ENCODE data around the gene PPFIBP1. TPM values are rescaled to one million over a fixed set of nuclear protein-coding genes. Genes with fewer than 3 reads are reported as not detected.

The PPFIBP1 gene
- total RNA-seq, 3 donors from 2014 or later, result 34.4 to 86.5 (median 84.0) TPM

- H3K27ac ChIP-seq, result no peak overlapping the region
- H3K4me1 ChIP-seq, result no peaks in the 10 kb centered on the region
- H3K9me3 ChIP-seq, result no peaks in the 10 kb centered on the region
- no peaks in the 10 kb centered on the region for H3K27me3 ChIP-seq
- TF ChIP-seq CTCF (IDR thresholded peaks at IDR 0.05) (no peak), POLR2AphosphoS5 (IDR thresholded peaks at IDR 0.05) (no peak), POLR2A (IDR thresholded peaks at IDR 0.05) (no peak)
- no peak overlapping the region for H3K4me3 ChIP-seq
- DNase-seq (ENCODE audit: low spot score in 2 of 2), result no peak
- intact Hi-C loops (cut with DNase I; ENCODE audit: low total_unique reads), result loop anchor here (5.0 kb wide), 1 partner anchor 42 kb away; no protein-coding TSS in a partner anchor
- H3K36me3 ChIP-seq, result peaks cover 10% of the 10 kb centered on the region
These were observed 165.7 kb downstream of the PPFIBP1 start for GRCh38 chr12:27689558-27690180.

- TF ChIP-seq POLR2AphosphoS5 (IDR thresholded peaks at IDR 0.05) (no peak), CTCF (IDR thresholded peaks at IDR 0.05) (no peak), POLR2A (IDR thresholded peaks at IDR 0.05) (no peak)
- peaks cover 5% of the 10 kb centered on the region for H3K36me3 ChIP-seq
- no peak for DNase-seq (ENCODE audit: low spot score in 2 of 2)
- H3K27me3 ChIP-seq, result no peaks in the 10 kb centered on the region
- intact Hi-C loops (cut with DNase I; ENCODE audit: low total_unique reads), result loop anchor here (5.0 kb wide), 1 partner anchor 46 kb away; no protein-coding TSS in a partner anchor
- no peak overlapping the region for H3K27ac ChIP-seq
- H3K4me1 ChIP-seq, result no peaks in the 10 kb centered on the region
- no peaks in the 10 kb centered on the region for H3K9me3 ChIP-seq
- H3K4me3 ChIP-seq, result no peak overlapping the region
These were observed 169.4 kb downstream of the PPFIBP1 start for GRCh38 chr12:27693403-27693802.

- H3K27ac ChIP-seq, result no peak overlapping the region
- H3K9me3 ChIP-seq, result no peaks in the 10 kb centered on the region
- intact Hi-C loops (cut with DNase I; ENCODE audit: low total_unique reads), result no loop called here
- H3K4me1 ChIP-seq, result no peaks in the 10 kb centered on the region
- peaks cover 3% of the 10 kb centered on the region for H3K36me3 ChIP-seq
- DNase-seq (ENCODE audit: low spot score in 2 of 2), result no peak
- H3K4me3 ChIP-seq, result no peak overlapping the region
- H3K27me3 ChIP-seq, result no peaks in the 10 kb centered on the region
- no peak for TF ChIP-seq POLR2AphosphoS5 (IDR thresholded peaks at IDR 0.05)
- no peak for TF ChIP-seq POLR2A (IDR thresholded peaks at IDR 0.05)
- TF ChIP-seq CTCF (IDR thresholded peaks at IDR 0.05), result no peak
These were observed 171.7 kb downstream of the PPFIBP1 start for GRCh38 chr12:27695556-27696292.

GRCh38 chr12:27696293-27696652 lies 172.3 kb downstream of the PPFIBP1 start, which contains the start of gene REP15:
TSS of gene REP15 (plus strand) at chr12:27696447. CDS start at chr12:27696563, 116 bp downstream.
- H3K9me3 ChIP-seq, result no peaks in the 10 kb centered on the region

More at GRCh38 chr12:27696293-27696652, 172.3 kb downstream of the PPFIBP1 start, which contains the start of gene REP15:
- no peaks in the 10 kb centered on the region for H3K27me3 ChIP-seq
- no peaks in the 10 kb centered on the region for H3K4me1 ChIP-seq
- no peak within 1 kb of the TSS for H3K4me3 ChIP-seq
- H3K36me3 ChIP-seq, result peaks cover 3% of the 10 kb centered on the region
- H3K27ac ChIP-seq, result no peak within 1 kb of the TSS
- DNase-seq (ENCODE audit: low spot score in 2 of 2), result no peak
- TF ChIP-seq POLR2AphosphoS5 (IDR thresholded peaks at IDR 0.05) (no peak), POLR2A (IDR thresholded peaks at IDR 0.05) (no peak), CTCF (IDR thresholded peaks at IDR 0.05) (no peak)
- intact Hi-C loops (cut with DNase I; ENCODE audit: low total_unique reads), result no loop called here

Data from breast epithelium (tissue), 4 donors.